ENCODE measurements around the gene NFATC2. TPM values are rescaled to one million over a fixed set of nuclear protein-coding genes. Genes with fewer than 3 reads are reported as not detected.

The NFATC2 gene
- total RNA-seq, 1 donor from 2014 or later: 0.89 TPM

- H3K36me3 Mint-ChIP-seq (ENCODE audit: unreplicated experiment): no peaks in the 10 kb centered on the region
- H3K4me1 Mint-ChIP-seq (ENCODE audit: unreplicated experiment): peaks cover 18% of the 10 kb centered on the region
- no peak overlapping the region for H3K4me3 Mint-ChIP-seq (ENCODE audit: unreplicated experiment)
- H3K27ac Mint-ChIP-seq (ENCODE audit: unreplicated experiment): no peak overlapping the region
- no peak for DNase-seq (ENCODE audit: extremely low spot score, unreplicated experiment)
- no peak for TF ChIP-seq CTCF (IDR thresholded peaks at IDR 0.05)
- H3K9me3 Mint-ChIP-seq (ENCODE audit: unreplicated experiment): no peaks in the 10 kb centered on the region
- H3K27me3 Mint-ChIP-seq (ENCODE audit: unreplicated experiment): peaks cover 8% of the 10 kb centered on the region
Observed at GRCh38 chr20:51500936-51501335, 41.6 kb downstream of the NFATC2 start.

GRCh38 chr20:51500311-51500710 is 42.2 kb downstream of the NFATC2 start:
- Mint-ChIP-seq H3K36me3 (ENCODE audit: unreplicated experiment) (no peaks in the 10 kb centered on the region), H3K27ac (ENCODE audit: unreplicated experiment) (no peak overlapping the region), H3K4me1 (ENCODE audit: unreplicated experiment) (peaks cover 18% of the 10 kb centered on the region), H3K4me3 (ENCODE audit: unreplicated experiment) (no peak overlapping the region), H3K9me3 (ENCODE audit: unreplicated experiment) (no peaks in the 10 kb centered on the region), H3K27me3 (ENCODE audit: unreplicated experiment) (peaks cover 8% of the 10 kb centered on the region)
- DNase-seq (ENCODE audit: extremely low spot score, unreplicated experiment): no peak
- TF ChIP-seq CTCF (IDR thresholded peaks at IDR 0.05): no peak

GRCh38 chr20:51498765-51499540 is 43.6 kb downstream of the NFATC2 start:
- peaks cover 8% of the 10 kb centered on the region for H3K27me3 Mint-ChIP-seq (ENCODE audit: unreplicated experiment)
- no peak for TF ChIP-seq CTCF (IDR thresholded peaks at IDR 0.05)
- no peak for DNase-seq (ENCODE audit: extremely low spot score, unreplicated experiment)
- peaks cover 15% of the 10 kb centered on the region for H3K4me1 Mint-ChIP-seq (ENCODE audit: unreplicated experiment)
- H3K36me3 Mint-ChIP-seq (ENCODE audit: unreplicated experiment): no peaks in the 10 kb centered on the region
- no peaks in the 10 kb centered on the region for H3K9me3 Mint-ChIP-seq (ENCODE audit: unreplicated experiment)
- H3K4me3 Mint-ChIP-seq (ENCODE audit: unreplicated experiment): no peak overlapping the region
- H3K27ac Mint-ChIP-seq (ENCODE audit: unreplicated experiment): no peak overlapping the region

- no peaks in the 10 kb centered on the region for H3K9me3 Mint-ChIP-seq (ENCODE audit: unreplicated experiment)
- H3K36me3 Mint-ChIP-seq (ENCODE audit: unreplicated experiment): no peaks in the 10 kb centered on the region
- no peak for DNase-seq (ENCODE audit: extremely low spot score, unreplicated experiment)
- H3K4me1 Mint-ChIP-seq (ENCODE audit: unreplicated experiment): peaks cover 15% of the 10 kb centered on the region
- peak overlapping the region; percentile 56 for H3K27ac Mint-ChIP-seq (ENCODE audit: unreplicated experiment)
- H3K27me3 Mint-ChIP-seq (ENCODE audit: unreplicated experiment): peaks cover 8% of the 10 kb centered on the region
- no peak overlapping the region for H3K4me3 Mint-ChIP-seq (ENCODE audit: unreplicated experiment)
- no peak for TF ChIP-seq CTCF (IDR thresholded peaks at IDR 0.05)
Observed at GRCh38 chr20:51497542-51498467, 44.7 kb downstream of the NFATC2 start.

GRCh38 chr20:51496964-51497363 is 45.6 kb downstream of the NFATC2 start:
- no peaks in the 10 kb centered on the region for H3K36me3 Mint-ChIP-seq (ENCODE audit: unreplicated experiment)
- peaks cover 15% of the 10 kb centered on the region for H3K4me1 Mint-ChIP-seq (ENCODE audit: unreplicated experiment)
- H3K9me3 Mint-ChIP-seq (ENCODE audit: unreplicated experiment): no peaks in the 10 kb centered on the region
- peaks cover 5% of the 10 kb centered on the region for H3K27me3 Mint-ChIP-seq (ENCODE audit: unreplicated experiment)
- TF ChIP-seq CTCF (IDR thresholded peaks at IDR 0.05): no peak
- no peak overlapping the region for H3K27ac Mint-ChIP-seq (ENCODE audit: unreplicated experiment)
- DNase-seq (ENCODE audit: extremely low spot score, unreplicated experiment): no peak
- no peak overlapping the region for H3K4me3 Mint-ChIP-seq (ENCODE audit: unreplicated experiment)

Data from osteocyte (in vitro differentiated cells).